Activated T-helper 1 cell treated with Interleukin-2 at 50 U/mL for 16 hours (primary cell): ENCODE data around the gene OTOG.

ENCODE experiments used
- DNase-seq: peaks from one replicate; pipeline ENCODE4 v3.0.0-alpha.2; 2020; ENCODE audit warnings: low read depth

The OTOG gene

DNA sequence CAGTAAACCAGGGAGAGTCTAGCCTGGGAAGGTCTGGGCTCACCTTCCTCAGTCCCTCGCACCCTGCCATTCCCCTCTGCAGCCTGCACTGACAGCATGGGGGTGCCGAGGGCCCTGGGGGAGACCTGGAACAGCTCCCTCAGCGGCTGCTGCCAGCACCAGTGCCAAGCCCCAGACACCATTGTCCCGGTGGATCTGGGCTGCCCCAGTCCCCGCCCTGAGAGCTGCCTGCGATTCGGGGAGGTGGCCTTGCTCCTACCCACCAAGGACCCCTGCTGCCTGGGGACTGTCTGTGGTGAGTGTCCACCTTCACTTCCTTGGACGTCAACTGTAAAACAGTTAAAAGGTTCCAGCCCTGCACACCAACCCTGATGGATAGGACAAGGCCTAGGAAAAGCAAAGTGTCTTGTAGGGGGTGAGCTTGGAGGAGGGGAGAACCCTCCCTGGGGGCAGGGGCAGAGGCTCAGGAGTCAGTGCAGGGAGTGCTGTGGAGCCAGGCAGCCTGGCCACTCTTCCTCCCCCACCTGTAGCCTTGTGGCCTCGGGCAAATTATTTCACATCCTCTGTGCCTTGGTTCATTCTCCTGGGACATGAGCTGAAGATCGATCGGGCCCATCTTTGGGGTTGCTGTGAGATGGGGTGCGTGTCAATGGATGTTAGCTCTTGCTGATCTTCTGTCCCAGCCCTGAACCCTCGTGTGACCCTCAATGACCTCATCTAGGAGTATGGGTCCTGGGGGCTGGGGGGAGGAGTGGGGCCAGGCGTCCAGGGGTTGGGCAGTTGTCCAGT is 87.1 kb downstream of the OTOG start:
- no peak for DNase-seq

DNA sequence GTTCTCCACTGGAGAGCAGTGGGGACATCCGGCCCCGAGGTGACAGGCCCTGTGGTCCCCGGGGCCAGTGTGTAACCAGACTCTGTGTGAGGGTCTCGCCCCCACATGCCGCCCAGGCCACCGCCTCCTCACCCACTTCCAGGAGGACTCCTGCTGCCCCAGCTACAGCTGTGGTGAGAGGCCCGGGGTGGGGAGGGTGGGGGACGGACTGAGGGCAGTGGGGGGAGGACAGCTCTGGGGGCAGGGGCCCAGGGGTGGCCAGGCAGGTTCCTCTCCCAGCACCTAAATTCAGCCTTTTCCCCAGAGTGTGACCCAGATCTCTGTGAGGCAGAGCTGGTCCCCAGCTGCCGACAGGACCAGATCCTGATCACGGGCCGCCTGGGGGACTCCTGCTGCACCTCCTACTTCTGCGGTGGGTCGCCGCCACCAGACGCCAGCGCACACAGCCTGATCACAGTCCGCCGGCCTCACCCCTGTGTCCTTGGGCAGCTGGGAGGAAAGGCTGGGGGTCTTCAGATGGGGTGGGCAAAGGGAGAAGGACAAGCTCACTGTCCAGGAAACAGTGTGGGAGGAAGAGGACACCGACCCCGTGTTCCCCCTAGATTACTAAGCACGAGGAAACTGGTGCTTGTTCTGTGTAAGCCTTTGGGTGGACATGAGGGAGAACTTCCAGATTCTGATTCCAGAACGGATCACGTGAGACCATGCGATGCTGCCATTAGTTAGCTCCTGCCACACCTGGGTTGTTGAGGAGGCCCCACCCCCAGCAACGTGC is 87.9 kb downstream of the OTOG start:
- DNase-seq: no peak

- DNase-seq: no peak
These were observed 88.5 kb downstream of the OTOG start for GRCh38 chr11:17635551-17635938.

GRCh38 chr11:17636721-17637120 is 89.7 kb downstream of the OTOG start:
- no peak for DNase-seq

DNA sequence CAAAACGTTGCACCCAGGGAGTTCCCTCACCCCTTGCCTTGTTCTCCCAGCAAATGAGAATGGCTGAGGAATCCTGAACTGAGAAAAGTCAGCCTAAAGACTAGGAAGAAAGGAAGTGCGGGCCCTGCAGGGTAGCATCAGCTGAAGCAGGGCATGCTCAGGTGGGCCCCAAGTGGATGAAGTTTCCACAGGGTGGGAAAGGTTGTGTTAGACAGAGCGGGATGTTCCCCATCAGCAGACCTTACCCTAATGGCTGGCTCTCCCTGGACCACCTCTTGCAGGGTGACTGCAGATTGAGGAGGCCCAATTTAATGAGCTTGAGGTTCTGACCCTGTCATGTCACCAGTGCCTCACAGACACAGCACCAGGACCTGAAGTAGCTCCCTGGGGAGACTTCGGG is 90.8 kb downstream of the OTOG start:
- no peak for DNase-seq

GRCh38 chr11:17638311-17638710 is 91.3 kb downstream of the OTOG start:
- DNase-seq: no peak

GRCh38 chr11:17639091-17639490 is 92.0 kb downstream of the OTOG start:
- DNase-seq: no peak

DNA sequence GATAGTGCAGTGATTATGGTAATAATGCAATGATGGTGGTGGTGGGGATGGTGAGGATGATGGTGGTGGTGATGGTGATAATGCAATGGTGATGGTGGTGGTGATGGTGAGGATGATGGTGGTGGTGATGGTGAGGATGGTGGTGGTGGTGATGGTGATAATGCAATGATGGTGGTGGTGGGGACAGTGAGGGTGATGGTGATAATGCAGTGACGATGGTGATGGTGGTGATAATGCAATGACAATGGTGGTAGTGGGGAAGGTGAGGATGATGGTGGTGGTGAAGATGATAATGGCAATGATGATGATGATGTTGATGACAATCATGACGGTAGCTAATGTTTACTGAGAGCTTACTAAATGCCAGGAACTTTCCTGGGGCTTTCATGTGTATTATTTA is 92.7 kb downstream of the OTOG start:
- DNase-seq: no peak

DNA sequence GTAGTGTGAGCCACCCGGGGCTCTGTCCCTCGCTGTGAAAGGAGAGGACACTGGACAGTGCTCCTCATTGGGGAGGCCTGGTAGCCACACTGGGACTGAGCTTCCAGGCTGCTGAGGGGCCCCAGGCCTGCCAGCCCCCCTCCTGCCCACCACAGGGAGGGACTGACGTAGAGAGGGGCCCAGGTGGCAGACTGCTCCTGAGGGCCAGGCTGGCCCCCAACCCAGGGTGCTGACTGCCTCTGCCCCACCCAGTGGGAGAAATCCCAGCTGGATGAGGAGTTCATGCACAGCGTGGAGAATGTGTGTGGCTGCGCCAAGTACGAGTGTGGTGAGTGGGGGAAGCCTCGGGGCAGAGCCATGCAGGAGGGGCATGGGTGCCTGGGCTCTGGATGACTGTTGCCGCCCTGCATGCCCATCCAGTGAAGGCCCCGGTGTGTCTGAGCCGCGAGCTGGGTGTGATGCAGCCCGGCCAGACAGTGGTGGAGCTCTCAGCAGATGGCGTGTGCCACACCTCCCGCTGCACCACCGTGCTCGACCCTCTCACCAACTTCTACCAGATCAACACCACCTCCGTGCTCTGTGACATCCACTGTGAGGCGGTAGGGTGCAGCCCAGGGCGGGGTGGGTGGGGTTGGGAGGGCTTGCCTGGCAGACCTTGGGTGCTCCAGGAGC is 93.6 kb downstream of the OTOG start:
- no peak for DNase-seq

GRCh38 chr11:17641792-17642350 is 94.8 kb downstream of the OTOG start:
- DNase-seq: no peak

- no peak for DNase-seq
These were observed 95.3 kb downstream of the OTOG start for GRCh38 chr11:17642370-17642769.

DNA sequence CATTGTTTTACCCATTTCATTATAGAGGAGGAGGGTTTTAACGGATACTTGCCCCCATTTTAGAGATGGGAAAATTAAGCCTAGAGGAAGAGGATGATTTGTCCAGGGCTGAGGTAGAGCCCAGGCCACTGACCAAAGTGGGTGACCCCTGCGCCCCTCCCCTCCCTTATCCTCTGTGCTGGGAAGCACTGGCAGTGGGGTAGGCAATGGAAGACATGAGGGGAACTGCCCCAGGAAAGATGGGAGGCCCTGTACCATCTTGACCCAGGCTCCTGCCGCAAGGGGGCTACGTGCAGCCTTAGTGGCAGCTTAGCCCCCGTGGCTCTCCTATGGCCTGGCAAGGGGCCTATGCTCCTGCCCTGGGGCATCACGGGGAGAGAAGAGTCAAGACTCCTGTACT is 95.9 kb downstream of the OTOG start:
- no peak for DNase-seq

DNA sequence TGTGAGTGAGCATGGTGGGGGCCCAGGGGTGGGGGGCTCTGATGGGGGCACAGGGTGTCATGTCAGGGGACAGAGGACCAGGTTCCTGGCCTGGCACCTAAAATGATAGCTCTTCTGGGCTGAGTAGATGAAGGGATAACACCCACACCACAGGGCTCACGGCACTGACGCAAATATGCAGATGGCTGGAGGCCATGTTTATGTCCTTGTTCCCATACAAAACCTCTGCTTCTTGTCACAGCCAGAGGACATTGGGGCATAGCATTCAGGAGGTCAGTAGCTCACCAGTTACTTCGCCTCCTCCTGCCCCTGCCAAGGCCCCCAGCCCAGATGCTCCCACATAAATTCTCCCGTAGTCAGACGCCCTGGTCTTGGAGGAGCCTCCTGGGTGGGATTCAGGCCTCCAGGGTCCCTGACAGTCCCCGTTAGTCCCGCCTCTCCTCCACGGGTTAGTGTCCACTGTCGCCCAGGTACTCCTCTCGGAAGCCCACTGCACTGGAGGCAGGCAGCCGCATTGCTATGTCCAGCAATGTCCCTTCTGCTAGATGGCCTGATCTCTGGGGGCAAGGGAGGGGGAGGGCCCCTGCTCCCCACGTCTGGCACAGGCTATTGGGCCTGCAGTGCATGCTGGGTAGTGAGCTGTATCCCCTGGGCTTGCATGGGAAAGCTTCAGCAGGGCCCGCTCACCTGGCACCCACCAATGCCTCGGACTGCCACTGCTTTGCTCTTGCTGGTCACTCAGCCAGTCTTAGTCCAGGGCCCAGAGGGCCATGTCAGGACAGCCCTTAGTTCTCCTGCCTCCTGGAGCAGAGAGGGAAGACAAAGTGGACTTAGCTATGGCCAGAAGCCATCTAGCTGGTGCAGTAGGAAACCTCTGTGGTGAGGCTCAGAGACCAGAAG is 96.7 kb downstream of the OTOG start:
- no peak for DNase-seq

- no peak for DNase-seq
These were observed 98.3 kb downstream of the OTOG start for GRCh38 chr11:17645190-17645970.

DNA sequence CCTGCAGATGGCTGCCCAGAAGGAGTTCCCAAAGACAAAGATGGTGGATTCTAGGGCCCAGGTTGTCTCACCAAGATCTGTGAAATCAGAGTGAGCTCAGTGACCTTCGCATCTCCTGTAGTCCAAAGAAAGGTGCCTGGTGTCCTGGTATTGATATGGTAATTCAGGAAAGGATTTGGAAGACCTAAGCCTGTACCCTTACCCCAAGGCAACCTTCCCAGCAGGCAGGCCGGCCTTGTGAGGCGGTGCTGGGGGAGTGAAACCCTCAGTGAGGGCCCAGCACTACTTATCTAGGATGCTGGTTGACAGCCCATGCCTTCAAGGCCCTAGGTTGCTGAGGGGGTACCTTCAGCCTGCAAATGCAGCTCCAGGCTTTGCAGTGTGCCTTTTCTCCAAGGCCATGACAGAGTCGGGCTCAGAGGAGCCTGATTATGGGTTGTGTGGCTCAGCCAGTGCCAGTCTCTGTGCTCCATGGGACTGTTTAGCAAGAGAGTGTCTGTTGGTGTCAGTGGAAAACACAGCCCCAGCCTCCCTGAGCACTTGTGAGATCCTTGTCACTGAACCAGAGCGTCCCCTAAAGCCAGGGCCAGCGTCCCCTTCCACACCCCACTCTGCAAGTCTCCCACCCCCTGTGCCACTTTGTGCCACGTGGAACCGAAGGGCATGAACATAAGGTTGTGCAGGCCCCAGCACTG is 99.5 kb downstream of the OTOG start:
- no peak for DNase-seq

GRCh38 chr11:17648528-17648927 is 101.5 kb downstream of the OTOG start:
- DNase-seq: no peak

- DNase-seq: no peak
These were observed 102.2 kb downstream of the OTOG start for GRCh38 chr11:17649261-17649660.

DNA sequence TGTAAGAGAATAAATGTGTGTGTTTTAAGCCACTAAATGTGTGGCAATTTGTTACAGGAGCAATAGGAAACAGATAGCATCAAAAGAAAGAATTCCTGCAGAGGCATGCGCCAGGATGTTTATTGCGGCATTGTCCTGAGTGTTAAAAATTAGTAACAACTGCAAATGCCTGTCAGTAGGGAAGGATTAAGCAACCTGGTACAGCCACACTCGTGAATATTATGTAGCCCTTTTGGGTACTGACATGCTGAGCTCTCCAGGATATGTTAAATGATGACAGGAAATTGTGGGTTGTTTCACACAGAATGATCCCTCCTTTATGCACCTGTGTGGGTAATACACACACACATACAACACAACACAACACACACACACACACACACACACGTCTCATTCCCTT is 102.6 kb downstream of the OTOG start:
- no peak for DNase-seq

- DNase-seq: no peak
These were observed 103.3 kb downstream of the OTOG start for GRCh38 chr11:17650127-17650911.
